ENCODE data around the gene GALNT17.
"Not testable (repeated sequence)": the region's sequence is repeated elsewhere in the genome, so short reads cannot be mapped to it uniquely, and the experiment has no call there.

The GALNT17 gene

DNA sequence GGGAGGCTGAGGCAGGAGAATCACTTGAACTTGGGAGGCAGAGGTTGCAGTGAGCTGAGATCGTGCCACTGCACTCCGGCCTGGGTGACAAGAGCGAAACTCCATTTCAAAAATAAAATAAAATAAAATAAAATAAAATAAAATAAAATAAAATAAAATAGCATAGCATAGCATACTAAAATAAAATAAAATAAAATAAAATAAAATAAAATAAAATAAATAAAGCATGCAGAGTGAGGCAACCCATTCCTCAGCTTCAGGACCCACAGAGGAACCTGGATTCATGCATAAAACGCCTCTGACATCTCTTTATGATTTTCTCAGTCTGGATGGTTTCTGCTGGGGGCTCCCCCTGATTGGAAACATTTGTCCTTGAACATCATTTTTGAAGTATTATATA lies 460.4 kb downstream of the GALNT17 start:
- H3K9me3 ChIP-seq (ENCODE audit: low read length); H2AFZ ChIP-seq (ENCODE audit: low read depth, low read length); H3K4me1 ChIP-seq (ENCODE audit: insufficient read depth, low read length); H3K36me3 ChIP-seq (ENCODE audit: insufficient read depth, low read length); H3K27me3 ChIP-seq (ENCODE audit: insufficient read depth, low read length); H3K4me3 ChIP-seq (ENCODE audit: low read length): not testable (repeated sequence)

DNA sequence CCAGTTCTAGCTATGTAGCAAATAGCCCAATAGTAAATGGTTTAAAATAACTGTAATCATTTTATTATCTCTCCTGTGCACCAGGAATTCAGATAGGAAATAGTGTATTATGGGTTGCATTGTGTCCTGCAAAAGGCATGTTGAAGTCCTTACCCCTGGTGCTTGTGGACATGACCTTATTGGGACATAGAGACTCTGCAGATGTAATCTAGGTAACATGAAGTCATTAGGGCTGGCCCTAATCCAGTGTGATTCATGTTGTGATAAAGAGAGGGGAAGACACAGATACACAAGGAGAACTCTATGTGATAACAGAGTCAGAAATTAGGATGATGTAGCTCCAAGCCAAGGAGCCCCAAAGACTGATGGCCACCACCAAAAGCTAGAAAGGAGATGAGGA lies 462.8 kb downstream of the GALNT17 start:
- Histone ChIP-seq H2AFZ (ENCODE audit: low read depth, low read length) (no peak overlapping the region), H3K4me1 (ENCODE audit: insufficient read depth, low read length) (no peaks in the 10 kb centered on the region), H3K9me3 (ENCODE audit: low read length) (no peaks in the 10 kb centered on the region)

DNA sequence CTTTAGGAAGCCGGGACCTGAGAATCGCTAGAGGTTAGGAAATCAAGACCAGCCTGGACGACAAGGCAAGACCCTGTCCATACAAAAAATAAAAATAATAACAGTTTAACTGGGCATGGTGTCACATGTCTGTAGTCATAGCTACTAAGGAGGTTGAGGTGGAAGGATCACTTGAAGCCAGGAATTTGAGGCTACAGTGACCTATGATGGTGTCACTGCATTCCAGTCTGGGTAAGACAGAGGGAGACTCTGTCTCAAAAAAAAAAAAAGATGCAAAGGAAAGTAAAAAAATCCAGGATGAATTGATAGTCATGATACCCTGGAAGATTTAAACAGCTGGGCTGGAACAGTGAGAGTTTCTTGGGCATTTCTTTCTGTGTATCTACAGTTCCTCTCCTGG lies 463.2 kb downstream of the GALNT17 start:
- Histone ChIP-seq H3K4me3 (ENCODE audit: low read length) (no peak overlapping the region), H3K27me3 (ENCODE audit: insufficient read depth, low read length) (no peaks in the 10 kb centered on the region), H3K9me3 (ENCODE audit: low read length) (no peaks in the 10 kb centered on the region), H3K4me1 (ENCODE audit: insufficient read depth, low read length) (no peaks in the 10 kb centered on the region), H2AFZ (ENCODE audit: low read depth, low read length) (no peak overlapping the region), H3K36me3 (ENCODE audit: insufficient read depth, low read length) (no peaks in the 10 kb centered on the region)

More for the DNA sequence above, 462.8 kb downstream of the GALNT17 start:
- Histone ChIP-seq H3K36me3 (ENCODE audit: insufficient read depth, low read length) (no peaks in the 10 kb centered on the region), H3K4me3 (ENCODE audit: low read length) (no peak overlapping the region), H3K27me3 (ENCODE audit: insufficient read depth, low read length) (no peaks in the 10 kb centered on the region)

DNA sequence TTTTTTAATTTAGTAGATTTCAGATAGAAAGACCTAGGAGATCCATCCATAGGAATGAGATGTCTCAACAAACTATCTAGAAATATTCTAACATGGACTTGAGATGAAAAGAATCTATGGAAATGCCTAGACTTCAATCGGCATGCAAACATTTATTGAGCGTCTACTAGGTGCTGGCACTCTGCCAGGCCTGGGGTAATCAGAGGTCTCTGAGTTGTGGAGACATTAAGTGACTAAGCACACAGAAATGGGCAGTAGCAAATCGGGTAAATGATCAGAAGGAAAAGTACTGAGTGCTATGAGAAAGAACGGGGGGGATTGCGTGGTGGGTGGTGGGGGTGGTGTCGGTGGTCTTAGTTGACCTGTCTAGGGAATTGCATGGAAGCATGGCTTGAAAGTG lies 466.6 kb downstream of the GALNT17 start:
- H3K27me3 ChIP-seq (ENCODE audit: insufficient read depth, low read length) = no peaks in the 10 kb centered on the region
- peaks cover 12% of the 10 kb centered on the region for H3K4me1 ChIP-seq (ENCODE audit: insufficient read depth, low read length)
- H3K36me3 ChIP-seq (ENCODE audit: insufficient read depth, low read length) = no peaks in the 10 kb centered on the region
- H3K9me3 ChIP-seq (ENCODE audit: low read length) = peaks cover 3% of the 10 kb centered on the region
- H2AFZ ChIP-seq (ENCODE audit: low read depth, low read length) = no peak overlapping the region
- H3K4me3 ChIP-seq (ENCODE audit: low read length) = no peak overlapping the region

DNA sequence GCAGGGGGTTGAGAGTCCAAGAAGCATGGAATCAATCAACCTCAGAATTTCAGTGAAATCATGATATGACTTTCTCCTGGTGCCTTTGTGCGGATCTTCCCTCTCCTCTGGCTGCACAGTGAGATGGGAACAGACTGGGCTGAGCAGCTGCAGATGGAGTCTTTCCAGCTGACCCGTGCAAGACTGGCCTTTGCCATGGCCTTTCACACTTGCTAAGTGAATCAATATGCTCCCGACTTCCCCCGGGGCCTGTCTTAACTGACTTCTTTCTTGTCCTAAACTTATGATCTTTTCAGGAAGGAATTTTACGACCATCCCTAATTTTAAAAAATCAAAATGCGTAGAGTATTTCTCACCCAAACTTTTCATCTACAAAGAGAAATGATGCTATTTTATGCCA lies 469.9 kb downstream of the GALNT17 start:
- no peak overlapping the region for H2AFZ ChIP-seq (ENCODE audit: low read depth, low read length)
- no peak overlapping the region for H3K4me3 ChIP-seq (ENCODE audit: low read length)
- H3K9me3 ChIP-seq (ENCODE audit: low read length) = peaks cover 5% of the 10 kb centered on the region
- H3K27me3 ChIP-seq (ENCODE audit: insufficient read depth, low read length) = no peaks in the 10 kb centered on the region
- H3K4me1 ChIP-seq (ENCODE audit: insufficient read depth, low read length) = peaks cover 12% of the 10 kb centered on the region
- peaks cover 9% of the 10 kb centered on the region for H3K36me3 ChIP-seq (ENCODE audit: insufficient read depth, low read length)

GRCh38 chr7:71604818-71605414 lies 473.0 kb downstream of the GALNT17 start:
- H3K4me3 ChIP-seq (ENCODE audit: low read length) = no peak overlapping the region
- no peak overlapping the region for H2AFZ ChIP-seq (ENCODE audit: low read depth, low read length)
- H3K36me3 ChIP-seq (ENCODE audit: insufficient read depth, low read length) = peaks cover 9% of the 10 kb centered on the region
- no peaks in the 10 kb centered on the region for H3K27me3 ChIP-seq (ENCODE audit: insufficient read depth, low read length)
- peaks cover 5% of the 10 kb centered on the region for H3K9me3 ChIP-seq (ENCODE audit: low read length)
- peaks cover 12% of the 10 kb centered on the region for H3K4me1 ChIP-seq (ENCODE audit: insufficient read depth, low read length)

DNA sequence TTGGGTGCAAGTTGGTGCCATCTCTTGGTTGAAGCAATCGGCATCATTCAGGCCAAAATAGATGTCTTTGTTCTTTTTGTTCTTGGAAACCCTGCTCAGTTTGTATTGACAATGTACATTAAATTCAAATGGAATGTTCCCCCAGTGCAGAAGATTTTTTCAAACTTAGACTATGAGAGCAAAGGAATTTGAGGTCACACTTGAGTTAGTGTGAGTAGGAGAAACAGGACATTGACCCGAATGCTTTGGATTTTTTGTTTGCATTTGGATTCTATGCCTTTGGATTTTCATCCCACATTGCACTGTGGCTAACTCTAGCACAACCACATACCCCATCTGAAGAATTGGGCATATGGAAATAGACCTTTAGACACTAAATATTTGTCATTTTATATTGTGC lies 480.0 kb downstream of the GALNT17 start:
- Histone ChIP-seq H3K4me3 (ENCODE audit: low read length) (no peak overlapping the region), H3K4me1 (ENCODE audit: insufficient read depth, low read length) (peaks cover 30% of the 10 kb centered on the region), H3K36me3 (ENCODE audit: insufficient read depth, low read length) (no peaks in the 10 kb centered on the region), H3K9me3 (ENCODE audit: low read length) (no peaks in the 10 kb centered on the region), H3K27me3 (ENCODE audit: insufficient read depth, low read length) (no peaks in the 10 kb centered on the region), H2AFZ (ENCODE audit: low read depth, low read length) (no peak overlapping the region)

GRCh38 chr7:71612911-71613310 lies 481.0 kb downstream of the GALNT17 start:
- no peaks in the 10 kb centered on the region for H3K9me3 ChIP-seq (ENCODE audit: low read length)
- H3K27me3 ChIP-seq (ENCODE audit: insufficient read depth, low read length) = no peaks in the 10 kb centered on the region
- H3K36me3 ChIP-seq (ENCODE audit: insufficient read depth, low read length) = no peaks in the 10 kb centered on the region
- H3K4me1 ChIP-seq (ENCODE audit: insufficient read depth, low read length) = peaks cover 30% of the 10 kb centered on the region
- no peak overlapping the region for H3K4me3 ChIP-seq (ENCODE audit: low read length)
- no peak overlapping the region for H2AFZ ChIP-seq (ENCODE audit: low read depth, low read length)

GRCh38 chr7:71613313-71613712 lies 481.4 kb downstream of the GALNT17 start:
- H3K27me3 ChIP-seq (ENCODE audit: insufficient read depth, low read length) = no peaks in the 10 kb centered on the region
- no peak overlapping the region for H2AFZ ChIP-seq (ENCODE audit: low read depth, low read length)
- peaks cover 30% of the 10 kb centered on the region for H3K4me1 ChIP-seq (ENCODE audit: insufficient read depth, low read length)
- no peaks in the 10 kb centered on the region for H3K9me3 ChIP-seq (ENCODE audit: low read length)
- H3K4me3 ChIP-seq (ENCODE audit: low read length) = no peak overlapping the region
- no peaks in the 10 kb centered on the region for H3K36me3 ChIP-seq (ENCODE audit: insufficient read depth, low read length)

DNA sequence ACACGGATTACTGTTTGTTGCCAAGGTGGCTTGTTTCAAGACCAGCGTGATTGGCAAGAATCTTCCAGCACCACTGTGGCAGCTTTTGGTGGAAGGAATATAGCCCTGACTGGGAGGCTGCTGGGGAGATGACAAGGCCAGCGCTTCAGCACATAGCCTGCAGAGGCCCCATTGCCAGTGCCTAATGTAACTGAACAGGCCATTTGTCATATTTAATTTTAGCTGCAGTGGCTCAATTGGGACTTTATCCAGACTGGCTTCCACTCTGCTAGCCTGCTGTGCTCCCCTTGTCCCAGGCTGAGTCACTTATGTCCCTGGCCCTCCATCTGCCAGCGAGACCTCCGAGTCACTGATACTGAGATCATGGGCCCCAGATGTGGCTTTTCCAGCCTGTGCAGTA lies 483.1 kb downstream of the GALNT17 start:
- peaks cover 30% of the 10 kb centered on the region for H3K4me1 ChIP-seq (ENCODE audit: insufficient read depth, low read length)
- H3K9me3 ChIP-seq (ENCODE audit: low read length) = no peaks in the 10 kb centered on the region
- no peak overlapping the region for H3K4me3 ChIP-seq (ENCODE audit: low read length)
- no peaks in the 10 kb centered on the region for H3K27me3 ChIP-seq (ENCODE audit: insufficient read depth, low read length)
- H2AFZ ChIP-seq (ENCODE audit: low read depth, low read length) = no peak overlapping the region
- H3K36me3 ChIP-seq (ENCODE audit: insufficient read depth, low read length) = no peaks in the 10 kb centered on the region

- H2AFZ ChIP-seq (ENCODE audit: low read depth, low read length) = no peak overlapping the region
- H3K9me3 ChIP-seq (ENCODE audit: low read length) = no peaks in the 10 kb centered on the region
- H3K36me3 ChIP-seq (ENCODE audit: insufficient read depth, low read length) = no peaks in the 10 kb centered on the region
- peaks cover 34% of the 10 kb centered on the region for H3K4me1 ChIP-seq (ENCODE audit: insufficient read depth, low read length)
- no peaks in the 10 kb centered on the region for H3K27me3 ChIP-seq (ENCODE audit: insufficient read depth, low read length)
- no peak overlapping the region for H3K4me3 ChIP-seq (ENCODE audit: low read length)
These were observed 484.3 kb downstream of the GALNT17 start for GRCh38 chr7:71616217-71616616.

GRCh38 chr7:71618278-71618677 lies 486.3 kb downstream of the GALNT17 start:
- Histone ChIP-seq H3K27me3 (ENCODE audit: insufficient read depth, low read length) (no peaks in the 10 kb centered on the region), H3K9me3 (ENCODE audit: low read length) (no peaks in the 10 kb centered on the region), H2AFZ (ENCODE audit: low read depth, low read length) (no peak overlapping the region), H3K4me1 (ENCODE audit: insufficient read depth, low read length) (peaks cover 17% of the 10 kb centered on the region), H3K36me3 (ENCODE audit: insufficient read depth, low read length) (no peaks in the 10 kb centered on the region), H3K4me3 (ENCODE audit: low read length) (no peak overlapping the region)

GRCh38 chr7:71625545-71625944 lies 493.6 kb downstream of the GALNT17 start:
- no peaks in the 10 kb centered on the region for H3K9me3 ChIP-seq (ENCODE audit: low read length)
- peaks cover 11% of the 10 kb centered on the region for H3K4me1 ChIP-seq (ENCODE audit: insufficient read depth, low read length)
- no peak overlapping the region for H2AFZ ChIP-seq (ENCODE audit: low read depth, low read length)
- no peaks in the 10 kb centered on the region for H3K36me3 ChIP-seq (ENCODE audit: insufficient read depth, low read length)
- no peak overlapping the region for H3K4me3 ChIP-seq (ENCODE audit: low read length)
- H3K27me3 ChIP-seq (ENCODE audit: insufficient read depth, low read length) = no peaks in the 10 kb centered on the region

DNA sequence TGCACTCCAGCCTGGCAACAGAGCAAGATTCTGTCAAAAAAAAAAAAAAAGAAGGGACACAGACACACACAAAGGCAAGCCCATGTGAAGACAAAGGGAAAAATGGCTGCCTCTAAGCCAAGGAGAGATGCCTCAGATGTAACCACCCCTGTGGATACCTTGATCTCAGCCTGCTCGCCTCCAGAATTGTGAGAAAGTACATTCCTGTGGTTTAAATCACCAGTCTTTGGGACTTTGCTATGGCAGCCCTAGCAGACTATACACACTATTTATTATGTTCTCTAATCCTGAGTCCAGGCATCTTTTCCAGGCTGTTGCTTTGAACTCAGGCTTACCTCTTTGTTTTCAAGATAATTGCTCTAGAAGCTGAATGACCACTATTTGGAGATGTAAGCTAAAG lies 494.3 kb downstream of the GALNT17 start:
- Histone ChIP-seq H3K9me3 (ENCODE audit: low read length) (no peaks in the 10 kb centered on the region), H3K36me3 (ENCODE audit: insufficient read depth, low read length) (no peaks in the 10 kb centered on the region), H3K4me1 (ENCODE audit: insufficient read depth, low read length) (peaks cover 7% of the 10 kb centered on the region), H3K4me3 (ENCODE audit: low read length) (no peak overlapping the region), H3K27me3 (ENCODE audit: insufficient read depth, low read length) (no peaks in the 10 kb centered on the region), H2AFZ (ENCODE audit: low read depth, low read length) (no peak overlapping the region)

Data from neuron (in vitro differentiated cells).